ENCODE results near the gene ZNF436. TPM values are rescaled to one million over a fixed set of nuclear protein-coding genes. Genes with fewer than 3 reads are reported as not detected.

ZNF436 gene
- polyA plus RNA-seq: 22.2 TPM
- long read RNA-seq, donor 1, partial matches to known transcripts: 0 of 1 reads
- long read RNA-seq, donor 1, other reads (novel, unspliced or antisense): 0 of 1 reads
- long read RNA-seq, donor 2, full-length matches to known transcripts: 8 of 8 reads
- long read RNA-seq, donor 2, partial matches to known transcripts: 0 of 8 reads
- long read RNA-seq, donor 2, other reads (novel, unspliced or antisense): 0 of 8 reads
- long read RNA-seq, donor 3: 0 reads
- long read RNA-seq, donor 4: 0 reads
- long read RNA-seq, donor 5, full-length matches to known transcripts: 2 of 2 reads
- long read RNA-seq, donor 5, partial matches to known transcripts: 0 of 2 reads
- long read RNA-seq, donor 5, other reads (novel, unspliced or antisense): 0 of 2 reads
- long read RNA-seq, donor 6, full-length matches to known transcripts: 2 of 2 reads
- long read RNA-seq, donor 6, partial matches to known transcripts: 0 of 2 reads
- long read RNA-seq, donor 6, other reads (novel, unspliced or antisense): 0 of 2 reads
- long read RNA-seq, donor 7, full-length matches to known transcripts: 2 of 2 reads
- long read RNA-seq, donor 7, partial matches to known transcripts: 0 of 2 reads
- long read RNA-seq, donor 7, other reads (novel, unspliced or antisense): 0 of 2 reads
- long read RNA-seq, donor 8, full-length matches to known transcripts: 6 of 6 reads
- long read RNA-seq, donor 8, partial matches to known transcripts: 0 of 6 reads
- long read RNA-seq, donor 8, other reads (novel, unspliced or antisense): 0 of 6 reads
- long read RNA-seq, donor 9, full-length matches to known transcripts: 2 of 2 reads
- long read RNA-seq, donor 9, partial matches to known transcripts: 0 of 2 reads
- long read RNA-seq, donor 9, other reads (novel, unspliced or antisense): 0 of 2 reads
- long read RNA-seq, donor 10, full-length matches to known transcripts: 3 of 3 reads
- long read RNA-seq, donor 10, partial matches to known transcripts: 0 of 3 reads
- long read RNA-seq, donor 10, other reads (novel, unspliced or antisense): 0 of 3 reads
- long read RNA-seq, donor 11: 0 reads

DNA sequence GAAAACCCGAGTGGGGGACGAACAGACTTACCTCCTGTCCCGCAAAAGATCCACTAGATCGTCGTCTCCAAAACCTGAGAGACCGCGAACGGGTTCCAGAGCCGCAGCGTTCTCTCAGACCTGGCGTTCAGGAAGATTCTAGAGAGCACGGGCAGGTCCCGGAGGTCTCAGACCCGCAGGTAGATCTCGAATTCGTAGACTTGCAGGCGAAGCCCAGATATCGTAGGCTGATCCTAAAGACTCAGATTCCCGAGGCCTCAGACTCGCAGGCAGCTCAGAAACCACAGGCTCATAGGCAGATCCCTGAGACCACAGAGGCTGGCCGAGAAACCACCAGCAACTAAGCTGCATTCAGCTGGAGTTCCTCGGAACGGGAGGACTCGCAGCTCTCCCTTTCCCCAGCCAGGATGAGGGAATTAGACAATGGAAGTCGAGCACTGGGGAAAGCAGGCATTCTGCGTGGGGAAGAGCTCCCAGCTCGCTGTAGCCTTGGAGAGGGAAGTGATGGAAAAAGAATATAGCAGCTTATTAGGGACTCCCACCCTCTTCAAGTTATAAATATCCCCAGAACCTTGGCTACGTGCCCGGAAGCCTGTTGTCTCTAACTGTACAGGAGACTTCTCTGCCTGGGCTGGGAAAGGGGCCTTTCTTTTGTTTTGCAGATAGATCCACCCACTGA is at the start of gene ZNF436:
ZNF436 (minus strand) TSS at position 502 of the 679 bp plus-strand sequence. CDS start 1,831 bp downstream, outside the sequence.
- Histone ChIP-seq H3K27me3 (ENCODE audit: control insufficient read depth, insufficient read depth, low read length) (no peaks in the 10 kb centered on the region), H3K4me1 (ENCODE audit: control insufficient read depth, insufficient read depth, low read length) (peaks cover 16% of the 10 kb centered on the region), H3K36me3 (ENCODE audit: control insufficient read depth, insufficient read depth, low read length) (peaks cover 21% of the 10 kb centered on the region), H3K27ac (ENCODE audit: low read length) (peak within 1 kb of the TSS; percentile 91), H3K9me3 (ENCODE audit: control insufficient read depth, low read depth, low read length) (peaks cover 13% of the 10 kb centered on the region), H3K4me3 (ENCODE audit: low read length) (peak within 1 kb of the TSS; percentile 86)
- peak; percentile 69 to 82 for DNase-seq
- no CpG with 5 or more reads among the region's 29 CpGs for WGBS (ENCODE audit: insufficient coverage, low lambda C conversion rate)

DNA sequence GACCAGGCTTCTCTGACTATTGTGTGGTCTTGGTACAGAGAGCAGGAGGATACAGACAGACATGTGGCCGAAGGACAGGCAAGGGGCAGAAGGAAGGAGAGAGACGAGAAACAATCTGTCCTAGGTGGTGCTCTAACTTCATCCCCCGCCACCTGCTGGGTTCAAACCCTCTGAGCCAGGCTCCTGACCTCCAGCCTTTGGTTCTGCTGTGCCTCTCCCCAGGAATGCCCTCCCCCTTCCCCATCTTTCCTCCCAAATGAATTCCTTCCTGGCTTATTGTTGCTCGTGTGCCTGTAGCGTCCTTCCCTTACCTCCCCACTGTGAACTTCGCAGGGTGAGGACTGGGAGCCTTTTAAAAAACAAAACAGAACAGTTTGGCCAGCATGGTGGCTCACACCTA is 49.5 kb upstream of the ZNF436 start:
- no peak overlapping the region for H3K27ac ChIP-seq (ENCODE audit: low read length)
- peaks cover 6% of the 10 kb centered on the region for H3K36me3 ChIP-seq (ENCODE audit: control insufficient read depth, insufficient read depth, low read length)
- no peak overlapping the region for H3K4me3 ChIP-seq (ENCODE audit: low read length)
- peaks cover 26% of the 10 kb centered on the region for H3K4me1 ChIP-seq (ENCODE audit: control insufficient read depth, insufficient read depth, low read length)
- WGBS (ENCODE audit: insufficient coverage, low lambda C conversion rate): 40% methylated on average over 1 of the region's 6 CpGs
- no peak for DNase-seq
- H3K27me3 ChIP-seq (ENCODE audit: control insufficient read depth, insufficient read depth, low read length): no peaks in the 10 kb centered on the region
- H3K9me3 ChIP-seq (ENCODE audit: control insufficient read depth, low read depth, low read length): no peaks in the 10 kb centered on the region

DNA sequence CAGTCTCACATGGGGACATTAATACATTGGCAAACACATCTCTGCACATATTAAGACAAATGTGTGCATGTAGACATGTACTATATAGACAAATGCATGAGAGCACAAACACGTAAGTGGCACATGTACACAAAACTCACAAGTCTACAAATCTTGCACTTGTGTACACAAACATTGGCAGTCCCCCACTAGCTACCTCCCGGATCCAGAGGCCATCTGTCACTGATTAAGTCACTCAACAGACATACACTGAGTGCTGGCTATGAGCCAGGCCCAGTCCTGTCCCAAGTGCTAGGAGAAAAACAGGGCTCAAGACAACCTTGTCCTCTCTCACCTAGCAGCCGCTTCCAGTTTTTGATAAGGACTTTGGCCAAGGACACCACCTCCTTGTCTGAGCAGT is 47.9 kb upstream of the ZNF436 start:
- DNase-seq: peak; percentile 28 to 75
- WGBS (ENCODE audit: insufficient coverage, low lambda C conversion rate): no CpG with 5 or more reads among the region's 3 CpGs
- H3K4me3 ChIP-seq (ENCODE audit: low read length): no peak overlapping the region
- peaks cover 15% of the 10 kb centered on the region for H3K4me1 ChIP-seq (ENCODE audit: control insufficient read depth, insufficient read depth, low read length)
- no peaks in the 10 kb centered on the region for H3K27me3 ChIP-seq (ENCODE audit: control insufficient read depth, insufficient read depth, low read length)
- peaks cover 6% of the 10 kb centered on the region for H3K36me3 ChIP-seq (ENCODE audit: control insufficient read depth, insufficient read depth, low read length)
- H3K9me3 ChIP-seq (ENCODE audit: control insufficient read depth, low read depth, low read length): no peaks in the 10 kb centered on the region
- H3K27ac ChIP-seq (ENCODE audit: low read length): no peak overlapping the region

DNA sequence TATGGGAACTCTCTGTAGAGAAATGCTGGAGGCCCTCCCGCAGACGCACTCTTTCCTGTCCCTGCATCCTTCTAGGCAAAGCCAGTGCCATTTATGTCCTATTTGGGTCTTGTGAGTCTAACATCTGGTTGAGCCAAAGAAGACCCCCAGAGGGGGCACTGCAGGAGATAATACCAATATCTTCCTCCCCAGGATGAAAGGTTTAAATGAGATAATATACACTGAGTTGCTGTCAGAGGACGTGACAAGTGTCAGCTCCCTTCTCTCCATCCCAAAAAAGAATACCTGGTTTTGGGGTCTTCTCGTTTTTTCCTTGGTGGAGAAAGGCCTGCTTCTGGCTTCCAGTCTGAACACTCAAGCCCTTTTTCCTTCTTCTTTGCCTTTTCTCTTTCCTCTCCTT is 47.3 kb upstream of the ZNF436 start:
- Histone ChIP-seq H3K27me3 (ENCODE audit: control insufficient read depth, insufficient read depth, low read length) (no peaks in the 10 kb centered on the region), H3K27ac (ENCODE audit: low read length) (no peak overlapping the region), H3K36me3 (ENCODE audit: control insufficient read depth, insufficient read depth, low read length) (peaks cover 6% of the 10 kb centered on the region), H3K9me3 (ENCODE audit: control insufficient read depth, low read depth, low read length) (no peaks in the 10 kb centered on the region), H3K4me3 (ENCODE audit: low read length) (no peak overlapping the region), H3K4me1 (ENCODE audit: control insufficient read depth, insufficient read depth, low read length) (peaks cover 9% of the 10 kb centered on the region)
- WGBS (ENCODE audit: insufficient coverage, low lambda C conversion rate): 71% methylated on average over 1 of the region's 4 CpGs
- no peak for DNase-seq

DNA sequence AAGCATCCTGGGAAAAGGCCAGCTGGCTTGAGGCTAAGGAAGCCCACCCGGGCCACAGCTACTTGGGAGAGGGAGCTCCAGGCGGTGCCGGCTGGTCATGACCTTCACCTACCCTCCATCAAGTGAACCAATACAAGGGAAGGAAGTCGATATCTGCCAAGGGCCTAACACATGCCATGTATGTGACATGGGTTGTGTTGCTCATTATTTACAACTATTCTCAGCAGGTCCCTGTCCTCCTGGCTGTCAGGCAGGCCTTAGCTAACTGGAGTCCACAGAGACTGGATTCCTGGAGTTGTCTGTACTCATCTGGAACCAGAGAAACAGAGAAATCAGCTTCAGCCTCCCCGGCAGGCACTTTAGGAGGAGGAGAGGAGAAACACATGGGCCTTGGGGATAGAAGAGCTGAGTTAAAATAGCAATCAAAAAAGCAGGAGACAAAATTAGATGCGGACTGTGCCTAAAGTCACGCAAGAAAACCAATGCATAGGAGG is 39.2 kb upstream of the ZNF436 start:
- no peak overlapping the region for H3K27ac ChIP-seq (ENCODE audit: low read length)
- peaks cover 5% of the 10 kb centered on the region for H3K4me1 ChIP-seq (ENCODE audit: control insufficient read depth, insufficient read depth, low read length)
- no peaks in the 10 kb centered on the region for H3K27me3 ChIP-seq (ENCODE audit: control insufficient read depth, insufficient read depth, low read length)
- 94% methylated on average over 2 of the region's 7 CpGs for WGBS (ENCODE audit: insufficient coverage, low lambda C conversion rate)
- DNase-seq: no peak
- H3K9me3 ChIP-seq (ENCODE audit: control insufficient read depth, low read depth, low read length): no peaks in the 10 kb centered on the region
- H3K36me3 ChIP-seq (ENCODE audit: control insufficient read depth, insufficient read depth, low read length): peaks cover 8% of the 10 kb centered on the region
- H3K4me3 ChIP-seq (ENCODE audit: low read length): no peak overlapping the region

DNA sequence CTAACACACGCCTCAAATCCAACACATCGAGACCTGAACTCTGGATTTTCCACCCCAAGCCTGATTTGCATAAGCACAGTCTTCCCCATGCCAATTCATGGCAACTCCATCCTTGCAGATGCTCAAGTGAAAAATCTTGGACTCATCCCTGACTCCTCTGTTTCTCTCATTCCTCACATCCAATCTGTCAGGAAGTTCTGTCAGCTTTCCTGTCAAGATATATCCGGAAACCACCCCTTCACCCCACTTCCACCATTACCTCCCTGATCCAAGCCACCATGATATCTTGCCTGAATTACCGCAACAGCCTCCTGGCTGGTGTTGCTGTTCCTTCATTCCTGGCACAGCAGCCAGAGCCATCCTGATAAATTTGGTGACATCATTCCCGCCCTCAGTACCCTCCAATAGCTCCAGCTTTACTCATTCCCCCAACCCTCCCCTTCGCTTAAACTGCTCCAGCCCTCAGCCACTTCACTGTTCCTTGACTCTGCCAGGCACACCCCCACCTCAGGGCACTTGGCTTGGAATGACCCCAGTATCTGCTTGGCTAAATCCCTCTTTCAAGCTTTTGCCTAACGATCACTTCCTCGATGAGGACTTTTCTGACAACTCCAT is 37.5 kb upstream of the ZNF436 start:
- H3K4me1 ChIP-seq (ENCODE audit: control insufficient read depth, insufficient read depth, low read length): peaks cover 9% of the 10 kb centered on the region
- DNase-seq: no peak
- WGBS (ENCODE audit: insufficient coverage, low lambda C conversion rate): 86% methylated on average over 3 of the region's 8 CpGs
- H3K4me3 ChIP-seq (ENCODE audit: low read length): no peak overlapping the region
- H3K36me3 ChIP-seq (ENCODE audit: control insufficient read depth, insufficient read depth, low read length): peaks cover 10% of the 10 kb centered on the region
- H3K27ac ChIP-seq (ENCODE audit: low read length): no peak overlapping the region
- H3K9me3 ChIP-seq (ENCODE audit: control insufficient read depth, low read depth, low read length): no peaks in the 10 kb centered on the region
- H3K27me3 ChIP-seq (ENCODE audit: control insufficient read depth, insufficient read depth, low read length): no peaks in the 10 kb centered on the region

DNA sequence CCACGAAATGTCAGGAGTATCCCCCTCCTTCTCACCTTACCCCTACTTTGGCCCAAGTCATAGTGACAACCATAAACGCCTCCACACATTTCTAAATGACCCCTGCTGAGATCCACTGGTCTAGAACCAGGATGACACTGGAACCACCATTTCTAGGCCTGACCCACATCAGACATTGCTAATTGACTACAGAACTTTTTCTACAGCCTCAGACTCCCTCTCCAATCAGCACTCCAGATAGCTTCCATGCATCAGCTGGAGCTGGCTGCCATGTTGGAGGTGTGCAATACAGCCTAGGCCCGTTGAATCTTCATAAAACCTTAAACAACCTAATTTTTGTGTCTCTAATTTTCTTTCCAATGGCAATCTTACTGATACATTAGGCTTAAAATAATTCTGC is 36.3 kb upstream of the ZNF436 start:
- peaks cover 10% of the 10 kb centered on the region for H3K36me3 ChIP-seq (ENCODE audit: control insufficient read depth, insufficient read depth, low read length)
- H3K4me1 ChIP-seq (ENCODE audit: control insufficient read depth, insufficient read depth, low read length): peaks cover 9% of the 10 kb centered on the region
- no peaks in the 10 kb centered on the region for H3K27me3 ChIP-seq (ENCODE audit: control insufficient read depth, insufficient read depth, low read length)
- WGBS (ENCODE audit: insufficient coverage, low lambda C conversion rate): no CpG with 5 or more reads among the region's 3 CpGs
- H3K27ac ChIP-seq (ENCODE audit: low read length): no peak overlapping the region
- DNase-seq: no peak
- no peak overlapping the region for H3K4me3 ChIP-seq (ENCODE audit: low read length)
- H3K9me3 ChIP-seq (ENCODE audit: control insufficient read depth, low read depth, low read length): no peaks in the 10 kb centered on the region

DNA sequence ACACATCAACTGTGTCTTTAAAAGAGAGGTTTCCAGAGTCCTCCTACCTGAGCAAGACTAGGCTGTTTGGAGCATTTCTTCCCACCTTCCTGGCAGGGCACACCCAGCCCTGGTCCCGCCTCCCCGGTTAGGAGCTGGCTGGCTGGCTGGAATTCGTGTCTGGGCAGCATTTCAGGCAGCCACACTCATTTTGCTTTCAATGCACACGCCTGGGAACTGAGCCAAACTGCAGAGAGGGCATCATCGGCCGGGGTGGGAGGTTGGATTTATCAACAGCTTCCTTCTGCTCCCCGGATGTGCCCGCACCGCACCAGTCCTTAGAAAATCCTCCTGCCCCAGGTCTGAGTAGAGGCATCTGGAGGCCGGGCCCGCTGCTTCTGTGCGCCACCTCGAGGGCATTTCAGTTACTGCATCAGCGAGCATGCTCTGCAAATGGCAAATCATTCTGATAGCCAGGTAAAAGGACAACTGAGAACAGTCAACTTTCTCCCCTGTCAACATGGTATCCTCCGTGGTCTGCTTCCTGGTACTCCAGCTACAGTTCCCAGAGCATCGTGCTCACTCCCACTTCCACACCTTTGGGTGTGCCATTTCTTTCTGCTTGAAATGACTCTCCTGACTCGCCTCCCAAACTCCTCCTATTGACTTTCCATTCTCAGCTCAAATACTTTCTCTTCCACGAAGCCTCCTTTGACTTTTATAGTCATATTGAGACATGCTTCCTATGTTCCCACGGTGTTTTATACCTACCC is 34.3 kb upstream of the ZNF436 start:
- DNase-seq: peak; percentile 82 to 88
- Histone ChIP-seq H3K4me3 (ENCODE audit: low read length) (peak overlapping the region; percentile 25), H3K36me3 (ENCODE audit: control insufficient read depth, insufficient read depth, low read length) (peaks cover 10% of the 10 kb centered on the region), H3K9me3 (ENCODE audit: control insufficient read depth, low read depth, low read length) (no peaks in the 10 kb centered on the region), H3K27ac (ENCODE audit: low read length) (peak overlapping the region; percentile 36), H3K4me1 (ENCODE audit: control insufficient read depth, insufficient read depth, low read length) (peaks cover 9% of the 10 kb centered on the region), H3K27me3 (ENCODE audit: control insufficient read depth, insufficient read depth, low read length) (no peaks in the 10 kb centered on the region)
- WGBS (ENCODE audit: insufficient coverage, low lambda C conversion rate): 7% methylated on average over 3 of the region's 19 CpGs

- H3K27me3 ChIP-seq (ENCODE audit: control insufficient read depth, insufficient read depth, low read length): no peaks in the 10 kb centered on the region
- no peaks in the 10 kb centered on the region for H3K9me3 ChIP-seq (ENCODE audit: control insufficient read depth, low read depth, low read length)
- H3K36me3 ChIP-seq (ENCODE audit: control insufficient read depth, insufficient read depth, low read length): peaks cover 5% of the 10 kb centered on the region
- H3K4me1 ChIP-seq (ENCODE audit: control insufficient read depth, insufficient read depth, low read length): peaks cover 9% of the 10 kb centered on the region
- no CpG with 5 or more reads among the region's 4 CpGs for WGBS (ENCODE audit: insufficient coverage, low lambda C conversion rate)
- no peak overlapping the region for H3K4me3 ChIP-seq (ENCODE audit: low read length)
- DNase-seq: no peak
- peak overlapping the region; percentile 36 for H3K27ac ChIP-seq (ENCODE audit: low read length)
Measured at GRCh38 chr1:23403355-23403734, 33.7 kb upstream of the ZNF436 start.

All from large intestine (tissue), 12 donors.